Fibroblast of skin of abdomen (primary cell): ENCODE results near the gene ECT2L.
"Not testable (repeated sequence)": the region's sequence is repeated elsewhere in the genome, so short reads cannot be mapped to it uniquely, and the experiment has no call there.

ENCODE experiments used
- DNase-seq: peaks from one replicate; pipeline ENCODE4 v3.0.0-alpha.2; 2013

The ECT2L gene

GRCh38 chr6:138936873-138937272 is 141.0 kb downstream of the ECT2L start:
- not testable (repeated sequence) for DNase-seq

- no peak for DNase-seq
Measured at GRCh38 chr6:138943089-138943625, 147.3 kb downstream of the ECT2L start.

- peak; percentile 36 for DNase-seq
Measured at GRCh38 chr6:138944412-138944811, 148.5 kb downstream of the ECT2L start.

GRCh38 chr6:138945354-138945753 is 149.5 kb downstream of the ECT2L start:
- DNase-seq: no peak

- DNase-seq: no peak
Measured at GRCh38 chr6:138948004-138948403, 152.1 kb downstream of the ECT2L start.

GRCh38 chr6:138948546-138949179 is 152.8 kb downstream of the ECT2L start:
- DNase-seq: no peak

- peak; percentile 52 for DNase-seq
Measured at GRCh38 chr6:138953451-138953850, 157.6 kb downstream of the ECT2L start.
